ENCODE results near the gene PEX11B. TPM values are rescaled to one million over a fixed set of nuclear protein-coding genes. Genes with fewer than 3 reads are reported as not detected.

The PEX11B gene
- total RNA-seq, 6 experiments from 2014 or later, result 12.3 to 23.0 (median 15.2) TPM

GRCh38 chr1:145879775-145880174, 38.7 kb downstream of the PEX11B start:
- Histone ChIP-seq H3K9me3 (no peaks in the 10 kb centered on the region), H3K27me3 (no peaks in the 10 kb centered on the region), H3K27ac (no peak overlapping the region), H3K4me1 (no peaks in the 10 kb centered on the region), H3K36me3 (no peaks in the 10 kb centered on the region), H3K4me3 (no peak overlapping the region)
- DNase-seq (no peak), ATAC-seq (no peak)
- WGBS (ENCODE audit: insufficient coverage, low coverage, low lambda C conversion rate, missing lambda C conversion rate), result 61% methylated on average over 5 of the region's 5 CpGs
- intact Hi-C loops (cut with DNase I), result no loop called here
- TF ChIP-seq CTCF (IDR thresholded peaks at IDR 0.05) (no peak), POLR2A (IDR thresholded peaks at IDR 0.05) (no peak)

GRCh38 chr1:145878724-145879123, 39.8 kb downstream of the PEX11B start:
- Histone ChIP-seq H3K4me1 (no peaks in the 10 kb centered on the region), H3K27ac (no peak overlapping the region), H3K4me3 (no peak overlapping the region), H3K36me3 (no peaks in the 10 kb centered on the region), H3K9me3 (no peaks in the 10 kb centered on the region), H3K27me3 (no peaks in the 10 kb centered on the region)
- DNase-seq, result no peak
- intact Hi-C loops (cut with DNase I), result no loop called here
- 84% methylated on average over 2 of the region's 2 CpGs for WGBS (ENCODE audit: insufficient coverage, low coverage, low lambda C conversion rate, missing lambda C conversion rate)
- no peak for ATAC-seq
- TF ChIP-seq POLR2A (IDR thresholded peaks at IDR 0.05) (no peak), CTCF (IDR thresholded peaks at IDR 0.05) (no peak)

GRCh38 chr1:145877923-145878486, 40.5 kb downstream of the PEX11B start:
- TF ChIP-seq POLR2A (IDR thresholded peaks at IDR 0.05) (no peak), CTCF (IDR thresholded peaks at IDR 0.05) (no peak)
- WGBS (ENCODE audit: insufficient coverage, low coverage, low lambda C conversion rate, missing lambda C conversion rate), result 60% methylated on average over 1 of the region's 7 CpGs
- Histone ChIP-seq H3K27me3 (no peaks in the 10 kb centered on the region), H3K27ac (no peak overlapping the region), H3K36me3 (no peaks in the 10 kb centered on the region), H3K4me3 (no peak overlapping the region), H3K9me3 (no peaks in the 10 kb centered on the region), H3K4me1 (peaks cover 0 to under 1% (median 0%) of the 10 kb centered on the region in 4 donors)
- intact Hi-C loops (cut with DNase I), result no loop called here
- DNase-seq, result no peak
- no peak for ATAC-seq

- Histone ChIP-seq H3K27ac (no peak overlapping the region), H3K4me3 (no peak overlapping the region), H3K4me1 (peaks cover 0 to 16% (median 3%) of the 10 kb centered on the region in 4 donors), H3K36me3 (no peaks in the 10 kb centered on the region), H3K27me3 (no peaks in the 10 kb centered on the region), H3K9me3 (no peaks in the 10 kb centered on the region)
- WGBS (ENCODE audit: insufficient coverage, low coverage, low lambda C conversion rate, missing lambda C conversion rate), result 100% methylated on average over 2 of the region's 12 CpGs
- ATAC-seq (no peak), DNase-seq (no peak)
- intact Hi-C loops (cut with DNase I), result no loop called here
- no peak for TF ChIP-seq CTCF (IDR thresholded peaks at IDR 0.05)
- no peak for TF ChIP-seq POLR2A (IDR thresholded peaks at IDR 0.05)
Observed at GRCh38 chr1:145874646-145875045, 43.9 kb downstream of the PEX11B start.

All from right lobe of liver (tissue), 6 donors.